HG02943 (cell line): ENCODE measurements around the gene FDXR.

Experiments used
- ATAC-seq: cut with Tn5 transposase; IDR thresholded peaks from one replicate; pipeline ENCODE4 v1.9.1; 2021; ENCODE audit warnings: mild to moderate bottlenecking, low read depth, moderate library complexity; ENCODE audit not compliant: unreplicated experiment

FDXR gene

GRCh38 chr17:74860229-74860871 lies 12.4 kb downstream of the FDXR start:
- no peak for ATAC-seq

- ATAC-seq: no peak
Measured at GRCh38 chr17:74859459-74860228, 13.2 kb downstream of the FDXR start, which contains the start of gene GRIN2C. TSS of gene GRIN2C (minus strand) at chr17:74859885. CDS start at chr17:74855092, 4,793 bp downstream.

GRCh38 chr17:74858672-74859458 lies 13.9 kb downstream of the FDXR start:
- no peak for ATAC-seq

GRCh38 chr17:74857191-74857590 lies 15.6 kb downstream of the FDXR start:
- no peak for ATAC-seq

- no peak for ATAC-seq
Measured at GRCh38 chr17:74856112-74856511, 16.7 kb downstream of the FDXR start.

- ATAC-seq: no peak
Measured at GRCh38 chr17:74855323-74855722, 17.5 kb downstream of the FDXR start.

- ATAC-seq: no peak
Measured at GRCh38 chr17:74854792-74855191, 18.0 kb downstream of the FDXR start.

GRCh38 chr17:74853669-74854068 lies 19.1 kb downstream of the FDXR start:
- no peak for ATAC-seq

- no peak for ATAC-seq
Measured at GRCh38 chr17:74853048-74853397, 19.8 kb downstream of the FDXR start.

GRCh38 chr17:74852237-74853047 lies 20.4 kb downstream of the FDXR start:
- no peak for ATAC-seq

GRCh38 chr17:74851612-74852236 lies 21.1 kb downstream of the FDXR start:
- no peak for ATAC-seq

- ATAC-seq: no peak
Measured at GRCh38 chr17:74850914-74851313, 21.9 kb downstream of the FDXR start.

- no peak for ATAC-seq
Measured at GRCh38 chr17:74850310-74850709, 22.5 kb downstream of the FDXR start.

- ATAC-seq: no peak
Measured at GRCh38 chr17:74848656-74849399, 24.0 kb downstream of the FDXR start.

GRCh38 chr17:74846621-74847020 lies 26.2 kb downstream of the FDXR start:
- no peak for ATAC-seq

GRCh38 chr17:74843352-74843627 lies 29.5 kb downstream of the FDXR start:
- ATAC-seq: no peak

GRCh38 chr17:74842599-74843351 lies 30.0 kb downstream of the FDXR start:
- no peak for ATAC-seq

GRCh38 chr17:74842146-74842598 lies 30.6 kb downstream of the FDXR start:
- no peak for ATAC-seq
